Fibroblast of skin of left biceps (primary cell): ENCODE measurements around the gene ADGRF3.
"Not testable (repeated sequence)": the region's sequence is repeated elsewhere in the genome, so short reads cannot be mapped to it uniquely, and the experiment has no call there.

ENCODE experiments used
- DNase-seq, 2 experiments: peaks; one replicate each; pipeline ENCODE4 v3.0.0-alpha.2; 2013; ENCODE audit warnings: low read depth in 2 of 2

ADGRF3 gene, protein sequence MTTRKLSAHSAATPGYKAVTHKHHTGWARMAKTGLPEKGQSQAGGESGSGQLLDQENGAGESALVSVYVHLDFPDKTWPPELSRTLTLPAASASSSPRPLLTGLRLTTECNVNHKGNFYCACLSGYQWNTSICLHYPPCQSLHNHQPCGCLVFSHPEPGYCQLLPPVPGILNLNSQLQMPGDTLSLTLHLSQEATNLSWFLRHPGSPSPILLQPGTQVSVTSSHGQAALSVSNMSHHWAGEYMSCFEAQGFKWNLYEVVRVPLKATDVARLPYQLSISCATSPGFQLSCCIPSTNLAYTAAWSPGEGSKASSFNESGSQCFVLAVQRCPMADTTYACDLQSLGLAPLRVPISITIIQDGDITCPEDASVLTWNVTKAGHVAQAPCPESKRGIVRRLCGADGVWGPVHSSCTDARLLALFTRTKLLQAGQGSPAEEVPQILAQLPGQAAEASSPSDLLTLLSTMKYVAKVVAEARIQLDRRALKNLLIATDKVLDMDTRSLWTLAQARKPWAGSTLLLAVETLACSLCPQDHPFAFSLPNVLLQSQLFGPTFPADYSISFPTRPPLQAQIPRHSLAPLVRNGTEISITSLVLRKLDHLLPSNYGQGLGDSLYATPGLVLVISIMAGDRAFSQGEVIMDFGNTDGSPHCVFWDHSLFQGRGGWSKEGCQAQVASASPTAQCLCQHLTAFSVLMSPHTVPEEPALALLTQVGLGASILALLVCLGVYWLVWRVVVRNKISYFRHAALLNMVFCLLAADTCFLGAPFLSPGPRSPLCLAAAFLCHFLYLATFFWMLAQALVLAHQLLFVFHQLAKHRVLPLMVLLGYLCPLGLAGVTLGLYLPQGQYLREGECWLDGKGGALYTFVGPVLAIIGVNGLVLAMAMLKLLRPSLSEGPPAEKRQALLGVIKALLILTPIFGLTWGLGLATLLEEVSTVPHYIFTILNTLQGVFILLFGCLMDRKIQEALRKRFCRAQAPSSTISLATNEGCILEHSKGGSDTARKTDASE

DNA sequence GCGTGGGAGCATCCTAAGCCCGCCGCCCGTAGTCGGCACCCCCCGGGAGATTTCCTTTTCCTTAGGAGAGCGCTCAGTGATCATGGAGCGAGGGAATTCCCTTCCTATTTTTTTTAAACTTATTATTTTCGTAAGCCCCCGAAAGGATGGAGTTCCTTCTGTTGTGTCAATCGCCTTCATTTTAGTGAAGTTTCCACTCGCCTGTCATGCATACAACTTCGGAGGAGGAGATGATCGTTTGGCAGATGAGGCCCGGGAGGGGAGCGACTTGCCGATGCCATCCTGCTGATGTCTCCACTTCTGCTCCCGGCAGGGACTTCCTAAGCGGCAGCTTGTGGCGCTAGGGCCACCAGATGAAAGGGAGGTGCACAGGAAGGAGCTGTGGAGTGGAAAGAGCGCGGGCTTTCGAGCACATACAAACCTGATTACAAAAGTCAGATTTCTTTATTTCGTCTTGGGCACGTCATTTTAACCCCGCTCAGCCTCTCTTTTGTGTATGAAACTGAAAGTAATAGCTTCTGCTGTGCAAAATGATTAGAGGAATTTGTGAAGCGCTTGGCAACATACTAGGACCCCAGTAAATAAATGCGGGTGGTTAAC, at the start of gene ADGRF3:
ADGRF3 (minus strand) TSS at position 336 of the 600 bp plus-strand sequence. CDS start 555 bp downstream, outside the sequence.
- no peak for DNase-seq

DNA sequence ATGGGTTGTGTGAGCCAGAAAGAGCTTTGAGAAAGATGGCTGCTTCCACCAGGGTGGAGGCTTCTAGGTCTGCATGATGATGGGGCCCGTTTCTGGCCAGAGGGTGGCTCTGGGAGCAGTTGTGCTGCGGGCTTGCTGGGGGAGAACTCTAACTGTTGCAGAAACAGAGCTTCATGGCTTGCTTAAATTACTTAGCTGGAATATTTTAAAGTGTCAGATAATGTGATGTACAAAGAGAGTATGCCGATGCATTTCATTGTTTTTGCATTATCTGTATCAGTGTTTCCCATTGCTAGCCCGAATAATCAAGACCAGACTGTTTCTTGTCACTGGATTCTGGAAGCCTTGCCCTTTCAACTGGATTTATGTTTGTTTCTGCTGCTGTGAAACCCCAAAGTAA, 48.8 kb upstream of the ADGRF3 start:
- DNase-seq: no peak

DNA sequence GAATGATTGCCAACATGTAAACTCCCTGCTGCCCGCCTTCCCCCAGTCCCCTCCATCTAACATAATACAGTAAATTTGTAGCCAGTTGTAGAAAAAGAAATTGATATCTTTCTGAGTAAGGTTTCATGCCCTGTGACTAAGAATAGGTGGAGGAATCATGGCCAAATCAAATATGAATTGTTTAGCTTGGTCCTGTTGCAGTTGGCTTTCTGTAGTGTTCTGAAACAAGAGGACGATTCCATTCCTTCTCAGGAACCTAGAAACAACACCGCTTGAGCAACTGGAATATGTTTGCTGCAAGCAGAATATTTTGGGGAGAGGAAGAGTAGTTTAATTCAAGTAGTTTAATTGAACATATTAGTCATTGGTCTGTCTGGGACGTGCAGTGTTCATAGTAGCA, 48.1 kb upstream of the ADGRF3 start:
- DNase-seq: no peak

DNA sequence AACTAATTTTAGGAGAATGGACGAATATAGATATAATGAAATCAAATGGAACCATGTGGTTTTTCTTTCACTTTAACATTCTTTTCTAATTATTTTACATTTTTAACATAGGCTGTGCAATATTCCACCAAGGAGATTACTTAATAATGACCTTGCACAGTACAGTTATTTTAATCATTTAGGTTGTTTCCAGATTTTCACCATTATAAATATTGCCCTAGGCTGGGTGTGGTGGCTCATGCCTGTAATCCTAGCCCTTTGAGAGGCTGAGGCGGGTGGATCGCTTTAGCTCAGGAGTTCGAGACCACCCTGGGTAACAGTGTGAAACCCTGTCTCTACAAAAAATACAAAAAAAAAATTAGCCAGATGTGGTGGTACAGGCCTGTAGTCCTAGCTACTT, 40.6 kb upstream of the ADGRF3 start:
- no peak for DNase-seq

DNA sequence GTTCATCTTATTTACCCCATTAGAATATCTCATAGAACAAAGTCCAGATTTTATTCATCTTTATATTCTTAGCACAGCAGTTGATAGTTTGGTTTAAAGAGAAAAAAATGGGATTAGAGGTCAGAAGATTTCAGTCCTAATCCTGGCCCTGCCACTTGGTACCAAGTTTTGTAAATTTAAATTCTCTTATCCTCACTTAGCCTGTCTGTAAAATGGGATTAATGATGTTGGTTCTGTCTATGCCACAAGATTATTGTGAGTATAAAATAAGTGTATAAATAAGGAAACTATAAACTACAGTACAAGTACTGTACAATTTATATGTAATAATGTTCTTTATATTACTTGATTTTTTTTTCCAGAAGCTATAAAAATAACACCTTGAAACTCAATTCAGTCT, 38.0 kb upstream of the ADGRF3 start:
- no peak for DNase-seq

DNA sequence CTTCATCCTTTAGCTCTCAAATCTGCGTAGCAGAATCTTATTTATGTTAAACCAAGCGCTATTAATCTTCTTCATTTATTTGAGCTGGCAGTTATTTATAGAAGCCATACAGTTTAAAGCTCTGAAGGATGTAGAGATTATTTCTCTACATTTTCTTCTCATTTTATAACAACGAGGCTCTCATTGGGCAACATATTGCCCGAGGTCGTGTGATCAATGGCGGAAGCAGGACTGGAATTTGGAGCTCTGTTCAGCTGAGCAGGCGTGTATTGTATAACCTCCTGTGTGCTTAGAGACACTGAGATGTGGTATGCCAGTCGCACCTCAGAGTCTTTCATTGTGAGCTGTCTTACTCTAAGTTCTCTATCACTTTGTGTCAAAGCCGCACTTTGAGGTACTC, 37.6 kb upstream of the ADGRF3 start:
- no peak for DNase-seq

DNA sequence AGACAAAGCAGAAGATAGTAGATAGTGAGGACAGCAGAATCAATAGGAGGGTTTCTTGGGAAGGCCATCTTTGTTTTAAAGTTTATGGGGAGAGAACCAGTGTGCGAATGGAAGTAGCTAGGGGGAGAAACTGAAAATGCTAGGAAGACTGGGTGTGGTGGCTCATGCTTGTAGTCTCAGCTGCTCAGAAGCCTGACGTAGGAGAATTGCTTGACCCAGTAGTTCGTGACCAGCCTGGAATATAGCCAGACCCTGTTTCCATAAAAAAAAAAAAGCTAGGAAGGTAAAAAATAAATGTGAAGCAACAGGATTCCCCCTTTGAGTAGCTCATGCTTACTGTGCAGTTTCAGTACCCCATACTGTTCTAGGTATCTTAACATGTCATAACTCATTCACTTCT, 36.0 kb upstream of the ADGRF3 start:
- DNase-seq: no peak

DNA sequence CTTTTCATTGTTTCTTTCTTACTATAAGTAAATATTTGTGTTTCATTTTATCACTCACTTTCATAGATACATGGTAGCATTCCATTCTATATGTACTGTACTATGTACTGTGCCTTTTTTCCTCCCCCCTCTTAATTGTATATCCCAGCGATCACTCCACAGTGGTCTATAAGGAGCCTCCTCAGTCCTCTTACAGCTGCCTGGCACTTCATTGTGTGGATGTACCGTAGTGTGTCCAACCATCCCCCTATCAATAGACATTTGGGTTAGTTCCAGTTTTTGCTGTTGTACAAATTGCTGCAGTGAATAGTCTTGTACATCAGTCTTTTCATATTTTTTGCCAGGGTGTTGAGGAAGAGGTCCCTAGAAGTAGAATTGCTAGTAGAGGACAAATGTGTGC, 33.7 kb upstream of the ADGRF3 start:
- DNase-seq: no peak

DNA sequence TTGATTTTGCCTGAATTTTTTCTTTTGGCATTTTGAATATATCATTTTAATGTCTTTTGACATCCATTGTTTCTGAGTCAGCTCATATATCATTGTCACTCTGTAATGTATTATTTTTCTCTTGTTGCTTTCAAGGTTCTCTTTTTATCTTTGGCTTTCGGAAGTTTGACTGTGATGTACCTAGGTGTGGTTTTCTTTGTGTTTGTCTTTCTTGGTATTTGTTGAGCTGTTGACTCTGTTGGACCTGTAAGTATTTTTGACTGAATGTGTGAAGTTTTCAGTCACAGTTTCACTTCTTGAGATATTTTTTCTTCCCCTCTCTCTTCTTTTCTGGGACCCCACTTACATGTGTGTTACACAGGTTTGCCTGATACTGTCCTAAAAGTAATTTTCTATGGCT, 30.2 kb upstream of the ADGRF3 start:
- DNase-seq: no peak

DNA sequence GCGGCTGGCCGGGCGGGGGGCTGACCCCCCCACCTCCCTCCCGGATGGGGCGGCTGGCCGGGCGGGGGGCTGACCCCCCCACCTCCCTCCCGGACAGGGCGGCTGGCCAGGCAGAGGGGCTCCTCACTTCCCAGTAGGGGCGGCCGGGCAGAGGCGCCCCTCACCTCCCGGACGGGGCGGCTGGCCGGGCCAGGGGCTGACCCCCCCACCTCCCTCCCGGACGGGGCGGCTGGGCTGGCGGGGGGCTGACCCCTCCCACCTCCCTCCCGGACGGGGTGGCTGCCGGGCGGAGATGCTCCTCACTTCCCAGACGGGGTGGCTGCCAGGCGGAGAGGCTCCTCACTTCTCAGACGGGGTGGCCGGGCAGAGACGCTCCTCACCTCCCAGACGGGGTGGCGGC, 24.3 kb upstream of the ADGRF3 start:
- DNase-seq: not testable (repeated sequence)

DNA sequence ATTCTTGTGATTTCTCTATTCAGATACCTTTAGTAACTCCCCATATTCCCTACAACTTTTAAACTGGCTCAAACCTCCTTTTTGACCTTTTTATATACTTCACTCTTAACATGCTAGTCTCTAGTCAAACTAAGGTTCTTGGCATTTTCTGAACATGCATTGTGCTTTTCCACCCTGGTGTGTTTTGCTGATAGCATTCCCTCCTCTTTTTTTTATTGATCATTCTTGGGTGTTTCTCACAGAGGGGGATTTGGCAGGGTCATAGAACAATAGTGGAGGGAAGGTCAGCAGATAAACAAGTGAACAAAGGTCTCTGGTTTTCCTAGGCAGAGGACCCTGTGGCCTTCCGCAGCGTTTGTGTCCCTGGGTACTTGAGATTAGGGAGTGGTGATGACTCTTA, 23.1 kb upstream of the ADGRF3 start:
- not testable (repeated sequence) for DNase-seq

DNA sequence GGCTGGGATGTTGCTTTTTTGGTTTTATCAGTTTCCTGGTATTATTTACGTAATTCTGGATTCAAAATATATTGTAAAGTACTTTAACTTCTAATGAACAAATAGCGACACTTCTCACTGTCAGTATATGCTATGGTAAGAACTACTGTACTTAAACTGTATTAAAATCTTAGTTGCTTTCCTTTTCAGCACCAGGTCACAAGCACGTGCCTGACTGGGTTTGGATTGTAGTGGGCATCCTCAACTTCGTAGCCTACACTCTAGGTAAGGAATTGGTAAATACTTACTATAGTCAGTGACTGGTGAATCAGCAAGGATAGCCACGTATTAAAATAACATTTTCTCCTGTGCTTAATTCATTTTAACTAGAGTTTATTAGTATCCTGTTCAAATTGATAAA, 20.4 kb upstream of the ADGRF3 start:
- DNase-seq: no peak

DNA sequence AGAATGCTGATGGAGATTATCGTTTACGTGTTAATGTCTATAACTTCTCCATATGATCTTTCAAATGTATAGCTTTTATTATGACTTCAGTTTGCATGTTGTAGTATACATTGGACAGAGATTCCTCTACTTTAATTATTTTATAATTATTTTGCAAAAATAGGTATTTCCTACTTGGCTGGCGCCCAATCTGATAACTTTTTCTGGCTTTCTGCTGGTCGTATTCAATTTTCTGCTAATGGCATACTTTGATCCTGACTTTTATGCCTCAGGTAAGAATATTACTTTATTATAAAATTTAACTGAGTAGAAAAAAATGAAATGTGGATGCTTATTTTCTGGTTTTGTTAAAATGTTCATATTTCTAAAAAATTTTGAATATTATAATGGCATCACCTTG, 18.1 kb upstream of the ADGRF3 start:
- DNase-seq: no peak

DNA sequence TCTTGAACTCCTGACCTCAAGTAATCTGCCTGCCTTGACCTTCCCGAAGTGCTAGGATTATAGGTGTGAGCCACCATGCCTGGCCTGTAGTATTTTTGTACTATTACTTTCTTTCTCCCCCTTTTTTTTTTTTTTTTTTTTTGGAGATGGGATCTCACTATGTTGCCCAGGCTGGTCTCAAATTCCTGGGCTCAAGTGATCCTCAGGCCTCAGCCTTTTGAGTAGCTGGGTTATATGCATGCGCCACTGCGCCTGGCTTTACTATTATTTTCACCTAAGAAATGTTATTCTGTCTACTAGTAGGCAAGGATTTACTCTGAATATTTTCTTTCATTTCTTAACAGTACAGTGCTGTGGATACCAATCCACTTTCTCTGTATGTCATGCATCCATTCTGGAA, 17.4 kb upstream of the ADGRF3 start:
- DNase-seq: no peak

DNA sequence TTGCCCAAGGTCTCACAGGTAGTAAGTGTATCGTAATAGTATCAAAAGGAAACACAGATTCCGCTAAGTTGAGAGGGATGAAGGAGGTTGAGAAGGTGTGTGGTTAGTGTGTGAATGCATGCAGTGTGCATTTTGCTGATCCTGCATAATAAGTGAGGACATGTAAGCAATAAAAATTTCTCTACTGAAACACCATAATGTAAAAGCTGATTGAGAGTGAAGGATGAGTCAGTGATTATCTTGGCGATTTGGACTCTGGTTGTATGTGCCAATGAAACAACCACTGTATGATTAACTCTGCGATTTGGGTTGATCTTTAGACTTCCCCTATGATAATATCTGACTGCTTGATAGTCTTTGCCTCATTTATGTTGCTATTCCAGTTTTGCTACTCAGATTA, 16.7 kb upstream of the ADGRF3 start:
- no peak for DNase-seq

DNA sequence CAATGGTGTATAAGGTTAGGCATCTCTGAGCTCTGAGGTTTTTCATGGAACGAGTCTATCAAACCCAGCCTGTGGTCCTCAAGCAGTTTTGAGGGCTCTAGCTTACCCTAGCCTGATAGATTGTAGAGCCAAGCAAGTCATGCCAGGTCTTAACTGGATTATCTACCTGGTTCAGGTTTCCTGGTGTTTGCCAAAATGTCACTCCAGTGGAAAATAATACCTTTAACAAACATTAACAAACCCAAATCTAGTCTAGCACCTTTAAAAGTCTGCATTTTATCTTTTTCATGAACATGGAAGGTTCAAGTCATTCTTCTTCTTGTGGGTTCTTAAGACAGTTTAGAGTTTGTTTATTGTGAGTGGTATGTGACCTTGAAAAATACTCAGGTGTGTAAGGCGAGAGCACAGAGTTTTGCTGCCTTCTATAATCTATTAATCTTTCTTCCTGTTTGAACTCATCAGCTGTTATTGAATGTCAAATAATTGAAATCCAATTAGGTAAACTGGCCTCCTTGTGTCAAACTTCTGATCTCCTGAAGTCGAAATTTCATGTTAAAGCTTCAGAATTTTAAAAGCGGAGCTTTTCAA, 13.4 kb upstream of the ADGRF3 start:
- DNase-seq: no peak

DNA sequence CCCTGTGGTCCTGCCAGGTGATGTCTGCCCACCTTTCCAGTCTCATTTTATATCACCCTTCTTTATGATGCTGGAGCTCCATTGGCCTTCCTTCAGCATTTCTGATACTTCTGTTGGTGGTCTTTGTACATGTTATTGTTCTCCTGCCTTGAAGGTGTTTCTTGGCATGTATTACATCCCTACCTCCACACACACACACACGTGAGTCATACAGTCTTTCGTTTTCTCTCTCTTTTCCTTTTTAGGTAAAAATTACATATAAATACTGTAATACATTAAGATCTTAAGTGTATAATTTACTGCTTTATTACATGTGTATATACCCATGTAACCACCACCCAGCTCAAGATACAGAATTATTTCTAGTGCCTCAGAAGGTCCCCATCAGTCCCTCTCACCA, 10.2 kb upstream of the ADGRF3 start:
- no peak for DNase-seq

DNA sequence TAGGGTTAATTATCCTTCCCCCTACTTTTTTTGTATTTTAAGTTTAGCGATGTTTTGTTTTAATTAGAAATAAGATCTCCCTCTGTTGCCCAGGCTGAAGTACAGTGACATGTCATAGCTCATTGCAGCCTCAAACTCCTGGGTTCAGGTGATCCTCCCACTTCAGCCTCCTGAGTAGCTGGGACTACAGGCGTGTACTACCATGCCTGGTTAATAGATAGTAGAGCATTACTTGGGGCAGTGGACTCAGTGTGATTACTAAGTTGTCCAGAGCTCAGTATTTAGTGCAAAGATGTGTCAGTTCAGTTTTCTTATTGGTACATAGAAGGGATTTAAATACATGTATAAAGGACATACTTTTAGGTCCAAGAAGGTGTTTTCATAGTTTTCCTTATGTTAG, 9.5 kb upstream of the ADGRF3 start:
- no peak for DNase-seq

DNA sequence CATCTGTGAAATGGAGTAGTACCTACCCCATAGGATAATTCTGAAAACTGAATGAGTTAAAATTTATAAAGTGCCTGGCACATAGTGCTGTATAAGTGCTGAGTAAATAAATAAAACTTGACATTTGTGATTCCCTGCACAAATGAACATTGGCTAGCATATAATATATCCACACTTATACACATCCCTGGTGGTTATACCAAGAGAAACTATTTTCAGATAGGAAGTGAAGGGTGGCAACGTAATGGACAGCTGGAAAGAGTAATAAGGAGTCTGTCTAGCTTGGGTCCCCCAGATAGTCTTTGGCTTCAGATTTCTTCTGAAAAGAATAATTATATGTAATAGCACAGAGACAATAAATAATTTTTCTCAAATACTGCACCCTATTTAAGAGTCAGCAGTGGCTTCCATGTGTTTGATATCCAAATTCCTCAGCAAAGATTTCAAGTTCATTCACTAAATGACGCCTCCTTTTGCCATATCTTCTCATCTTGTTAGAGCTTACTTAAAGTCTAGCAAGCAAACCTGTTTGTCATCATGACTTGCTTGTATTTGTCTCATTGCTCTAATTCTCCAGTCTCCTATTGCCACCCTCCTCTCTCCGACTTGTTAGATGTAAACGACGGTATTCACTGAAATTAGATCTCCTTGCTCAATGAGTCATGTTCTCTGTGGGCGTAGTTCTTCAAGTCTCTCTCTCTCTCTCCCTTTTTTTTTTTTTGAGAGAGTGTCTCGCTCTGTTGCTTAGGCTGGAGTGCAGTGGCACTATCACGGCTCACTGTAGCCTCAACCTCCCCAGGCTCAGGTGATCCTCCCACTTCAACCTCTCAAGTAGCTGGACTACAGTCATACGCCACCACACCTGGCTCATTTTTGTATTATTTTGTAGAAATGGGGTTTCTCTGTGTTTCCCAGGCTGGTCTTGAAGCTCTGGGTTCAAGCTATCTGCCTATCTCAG, 8.7 kb upstream of the ADGRF3 start:
- peak; percentile 52 to 54 for DNase-seq

DNA sequence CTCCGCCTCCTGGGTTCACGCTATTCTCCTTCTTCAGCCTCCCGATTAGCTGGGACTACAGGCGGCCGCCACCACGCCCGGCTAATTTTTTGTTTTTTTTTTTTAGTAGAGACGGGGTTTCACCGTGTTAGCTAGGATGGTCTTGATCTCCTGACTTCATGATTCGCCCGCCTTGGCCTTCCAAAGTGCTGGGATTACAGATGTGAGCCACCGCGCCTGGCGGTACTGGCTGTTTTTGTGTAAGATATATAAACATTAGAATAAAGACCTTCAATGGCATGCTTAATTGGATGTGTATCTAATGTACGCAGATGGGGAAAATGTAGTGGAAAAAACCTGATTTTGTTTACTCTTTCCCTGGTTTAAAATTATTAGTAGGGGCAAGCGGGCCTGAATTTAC, 7.9 kb upstream of the ADGRF3 start:
- not testable (repeated sequence) for DNase-seq

DNA sequence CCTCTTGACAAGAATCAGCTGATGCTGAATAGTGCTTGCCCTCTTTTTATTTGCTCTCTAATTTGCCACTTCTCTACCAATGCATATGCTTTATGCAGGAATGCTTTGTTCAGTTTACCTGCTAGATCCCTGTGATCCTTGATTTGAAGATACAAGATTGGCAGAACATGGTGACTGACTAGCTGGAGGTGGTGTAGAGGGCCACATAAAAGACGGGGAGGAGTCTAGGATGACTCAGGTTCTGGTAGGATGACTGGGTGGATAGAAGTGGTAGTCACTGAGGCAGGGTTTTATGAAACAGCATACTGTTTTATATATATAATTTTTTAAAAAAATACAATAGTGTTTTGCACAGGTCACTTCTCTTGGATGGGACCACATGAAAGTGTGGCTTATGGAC, 6.3 kb upstream of the ADGRF3 start:
- no peak for DNase-seq
